SHP77 (cell line): ENCODE measurements around the gene EBF4.
"Not testable (repeated sequence)": the region's sequence is repeated elsewhere in the genome, so short reads cannot be mapped to it uniquely, and the experiment has no call there.

Source experiments
- DNase-seq, 2 experiments: peaks; one replicate each; lab custom pipeline; 2025; lab: John Stamatoyannopoulos, UW

EBF4 gene

DNA sequence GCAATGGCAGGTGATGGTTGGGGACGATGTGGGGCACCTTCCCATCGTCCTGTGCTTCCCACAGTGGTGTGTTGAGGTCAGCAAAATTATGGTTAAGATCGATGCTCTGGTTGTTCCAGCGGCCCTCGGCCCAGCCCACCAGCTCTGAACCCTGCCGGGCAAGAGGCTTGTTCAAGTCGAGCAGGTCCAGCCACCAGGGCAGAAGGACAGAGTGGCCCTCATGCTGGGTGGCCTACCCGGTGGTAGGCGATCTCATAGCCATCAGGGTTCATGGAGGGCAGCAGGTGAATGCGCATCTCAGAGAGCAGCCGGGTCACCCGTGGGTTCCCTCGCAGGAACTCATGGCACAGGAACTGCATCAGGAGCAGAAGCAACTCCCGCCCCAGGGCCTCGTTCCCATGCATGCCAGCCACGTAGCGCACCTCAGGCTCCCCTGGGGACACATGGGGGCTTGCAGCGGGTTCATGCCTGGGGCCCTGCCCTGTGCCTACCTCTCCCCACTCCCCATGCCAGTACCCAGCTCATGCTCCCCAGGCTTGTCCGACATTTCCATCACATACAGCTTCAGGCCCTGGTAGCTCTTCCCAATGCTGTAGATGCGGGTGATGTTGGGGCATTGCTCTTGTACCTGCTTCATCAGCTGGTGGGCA is 103.6 kb downstream of the EBF4 start:
- no peak for DNase-seq

DNA sequence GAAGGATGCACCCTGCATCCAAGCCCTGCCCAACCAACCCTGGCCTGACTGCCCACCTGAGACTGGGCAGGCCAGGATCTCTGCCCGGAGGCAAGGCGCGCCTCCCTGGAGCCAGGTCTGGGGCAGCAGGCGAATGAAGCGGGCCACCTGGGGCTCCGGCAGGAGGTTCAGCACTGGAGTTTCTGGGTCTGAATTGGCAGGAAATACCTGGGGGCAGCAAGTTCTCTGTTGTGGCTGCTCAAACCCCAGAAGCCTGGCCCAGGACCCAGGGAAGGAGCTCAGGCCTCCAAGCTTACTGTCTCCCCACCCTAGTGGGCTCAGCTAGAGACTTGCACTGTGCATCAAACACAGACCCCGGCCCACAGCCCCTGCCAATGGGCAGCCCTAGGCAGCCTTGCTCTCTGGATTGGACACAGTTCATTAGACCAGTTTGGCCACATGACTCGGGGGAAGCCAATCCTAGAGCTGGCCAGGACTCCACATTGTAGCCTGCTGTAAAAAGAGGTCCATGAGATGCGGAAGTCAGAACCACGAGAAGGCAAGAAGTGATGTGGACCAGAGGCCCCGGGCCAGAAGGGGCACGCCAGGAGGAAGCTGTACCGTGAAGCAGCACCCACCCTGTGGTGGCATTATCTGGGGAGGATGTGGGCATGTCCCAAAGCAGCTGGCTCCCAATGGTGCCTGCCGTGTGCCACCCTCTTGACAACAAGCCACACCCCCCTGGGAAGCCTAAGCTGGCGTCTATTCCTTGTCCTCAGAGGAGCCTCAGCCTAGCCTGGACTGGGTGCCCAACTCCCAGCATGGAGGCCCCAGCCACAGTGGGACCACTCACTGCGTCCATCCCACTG is 104.8 kb downstream of the EBF4 start:
- no peak for DNase-seq

DNA sequence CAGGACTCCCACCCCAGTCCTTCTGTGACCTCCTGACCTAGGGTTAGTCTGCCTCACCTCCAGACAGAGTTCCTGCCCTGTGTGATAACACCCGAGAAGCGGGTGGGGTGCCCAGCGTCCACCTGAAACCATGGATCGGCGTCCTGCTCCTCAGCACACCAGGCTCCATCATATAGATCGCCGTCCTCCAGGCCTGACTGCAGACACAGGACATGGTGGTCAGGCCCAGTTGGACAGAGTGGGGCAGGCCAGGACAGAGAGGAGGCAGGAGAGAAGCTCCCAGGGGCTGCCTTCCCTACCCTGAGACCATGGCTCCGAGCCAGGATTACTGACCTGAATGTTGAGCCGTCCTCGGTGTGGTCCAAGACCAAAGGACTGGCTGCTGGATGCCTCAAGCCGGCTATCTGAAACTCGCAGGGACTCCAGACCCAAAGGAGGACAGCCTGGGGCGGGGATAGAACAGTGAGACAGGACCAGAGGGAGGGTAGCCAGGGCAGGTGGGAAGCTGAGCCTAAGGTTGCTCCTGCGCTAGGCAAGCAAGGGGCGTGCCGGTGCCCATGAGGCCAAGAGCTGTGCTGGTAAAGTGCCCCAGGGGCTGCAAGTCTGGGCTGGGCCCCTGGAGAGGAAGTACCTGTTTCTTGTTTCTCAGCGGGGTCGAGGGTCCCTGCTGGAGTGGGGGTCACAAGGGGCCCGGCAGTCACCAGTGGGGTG is 105.7 kb downstream of the EBF4 start:
- DNase-seq: no peak

DNA sequence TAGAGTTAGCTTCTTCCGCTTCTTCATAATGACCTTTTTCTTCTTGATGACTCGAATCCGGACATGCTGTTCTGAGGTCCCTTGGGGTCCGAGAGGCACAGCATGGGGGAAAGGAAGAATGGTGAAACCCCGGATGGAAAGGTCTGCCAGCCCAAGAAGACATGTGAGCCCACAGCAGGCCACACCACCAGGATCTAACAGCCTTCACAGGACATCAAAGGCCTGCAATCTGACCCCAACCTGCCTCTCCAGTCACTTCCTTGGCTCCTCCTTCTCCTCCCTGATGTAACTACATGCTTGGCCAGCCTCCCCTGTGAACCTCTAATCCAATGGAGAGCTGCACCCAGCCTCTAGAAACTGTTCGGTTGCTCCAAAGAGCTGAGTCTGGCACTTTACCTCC is 106.2 kb downstream of the EBF4 start:
- DNase-seq: no peak

DNA sequence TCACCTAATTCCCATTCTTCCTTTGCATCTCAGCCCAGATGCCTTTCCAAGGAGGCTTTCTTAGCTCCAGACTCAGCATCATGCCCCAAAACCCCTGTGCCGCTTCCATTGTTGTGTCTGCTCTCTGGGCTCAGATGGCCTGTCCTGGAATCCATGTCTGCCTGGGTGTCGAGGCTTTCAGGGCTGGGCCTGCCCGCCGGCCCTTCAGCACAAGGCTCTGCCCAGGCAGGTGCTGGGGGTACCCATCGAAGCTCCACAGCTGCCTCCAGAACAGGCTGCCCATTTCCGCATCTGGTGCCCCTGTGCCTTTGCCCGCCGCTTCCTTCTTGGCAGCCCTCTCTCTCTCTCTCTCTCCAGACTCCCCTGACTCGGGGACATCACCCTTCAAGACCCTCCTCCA is 106.7 kb downstream of the EBF4 start:
- no peak for DNase-seq

DNA sequence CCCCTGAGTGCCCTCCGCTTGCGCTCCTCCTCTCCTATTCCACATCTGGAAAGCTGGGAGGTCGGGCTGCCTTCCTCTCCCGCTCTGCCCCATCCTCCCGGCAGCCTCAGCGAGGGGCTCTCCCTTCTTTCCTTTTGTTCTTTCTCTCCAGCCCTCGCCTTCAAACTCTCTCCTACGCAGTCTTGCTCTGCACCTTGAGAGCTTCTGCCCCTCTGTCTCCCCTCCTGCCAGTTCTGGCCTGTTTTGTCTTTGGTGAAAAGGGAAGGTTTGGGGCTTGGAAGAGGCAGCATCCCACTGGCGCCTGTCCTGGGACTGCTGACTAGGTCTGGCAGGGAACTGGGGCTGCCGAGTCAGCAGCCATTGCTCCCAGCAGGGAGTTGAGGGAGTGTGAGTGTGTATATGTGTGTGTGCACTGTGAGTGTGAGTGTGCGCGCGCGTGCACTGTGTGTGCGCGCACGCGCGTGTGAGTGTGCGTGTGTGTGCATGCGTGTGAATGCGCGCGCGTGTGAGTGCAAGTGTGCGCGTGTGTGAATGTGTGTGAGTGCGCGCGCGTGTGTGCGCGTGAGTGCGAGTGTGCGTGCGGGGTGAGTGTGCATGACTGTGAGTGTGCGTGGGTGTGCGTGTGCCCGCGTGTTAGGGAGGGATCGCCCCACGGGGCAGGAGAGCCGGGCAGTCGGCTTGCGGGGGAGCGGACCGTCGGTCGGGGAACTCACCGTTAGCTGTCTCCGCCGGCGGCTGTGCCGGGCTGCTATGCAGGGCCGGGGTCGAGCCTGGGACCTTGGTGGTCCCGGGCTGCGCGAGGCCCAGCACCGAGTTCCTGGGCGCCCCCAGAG is 107.3 kb downstream of the EBF4 start:
- DNase-seq: no peak

DNA sequence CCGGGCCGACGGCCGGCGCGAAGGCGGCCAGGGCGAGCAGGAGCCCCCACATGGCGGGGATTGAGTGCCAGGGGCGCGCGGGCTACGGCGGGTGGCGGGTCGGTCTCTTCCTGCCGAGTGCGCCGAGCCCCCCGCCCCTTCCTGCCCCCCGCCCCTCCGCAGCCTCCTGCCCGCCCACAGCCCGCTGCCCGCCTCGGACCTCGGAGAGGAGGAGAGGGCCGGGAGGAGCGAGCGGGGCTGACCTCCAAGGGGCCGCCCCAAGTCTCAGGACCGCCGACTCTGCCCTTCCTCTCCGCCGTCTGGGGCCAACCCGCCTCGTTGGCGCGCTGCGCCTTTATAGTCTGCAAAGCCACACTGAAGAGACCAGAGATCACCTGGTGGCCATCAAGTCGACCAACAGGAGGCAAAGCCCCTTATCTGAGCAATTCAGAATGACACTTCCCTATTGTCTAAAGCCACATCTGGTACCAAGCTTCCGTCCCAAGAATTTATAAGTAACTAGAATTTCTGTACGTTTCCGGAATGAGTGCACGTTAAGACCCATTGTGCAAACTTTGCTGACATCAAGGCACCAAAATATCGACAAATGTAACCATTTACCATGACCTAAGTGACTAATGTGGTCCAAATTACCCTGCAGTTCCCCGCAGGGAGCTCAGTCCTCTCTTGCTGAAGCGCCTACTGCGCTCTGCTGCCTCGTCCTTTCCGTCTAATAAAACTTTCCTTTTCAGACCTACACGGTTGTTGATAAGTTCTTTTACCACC is 108.1 kb downstream of the EBF4 start, which contains the start of gene CPXM1:
CPXM1 (minus strand) TSS at position 107 of the 765 bp plus-strand sequence; CDS start at position 52, 55 bp downstream.
- no peak for DNase-seq

DNA sequence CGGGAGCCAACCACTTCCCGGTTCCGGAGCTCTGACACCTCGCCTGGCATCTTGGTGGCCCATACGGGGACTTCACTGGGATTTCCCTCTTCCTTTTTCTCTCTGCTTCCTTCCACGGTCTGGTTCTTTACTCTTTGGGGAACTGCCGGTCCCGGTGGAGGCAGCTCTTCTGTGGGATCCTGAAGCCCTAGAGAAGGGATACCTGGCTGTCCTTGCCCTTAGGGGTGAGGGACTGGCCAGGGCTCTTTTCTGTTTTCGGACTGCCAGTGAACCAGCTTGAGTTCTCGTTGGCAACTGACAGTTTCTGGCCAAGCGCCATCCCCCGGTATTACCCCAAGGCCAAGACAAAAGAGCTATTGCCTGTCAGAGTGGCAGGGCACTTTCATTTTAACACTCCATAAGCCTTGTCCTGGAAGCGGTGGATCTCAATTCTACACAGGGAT is 108.7 kb downstream of the EBF4 start:
- no peak for DNase-seq

DNA sequence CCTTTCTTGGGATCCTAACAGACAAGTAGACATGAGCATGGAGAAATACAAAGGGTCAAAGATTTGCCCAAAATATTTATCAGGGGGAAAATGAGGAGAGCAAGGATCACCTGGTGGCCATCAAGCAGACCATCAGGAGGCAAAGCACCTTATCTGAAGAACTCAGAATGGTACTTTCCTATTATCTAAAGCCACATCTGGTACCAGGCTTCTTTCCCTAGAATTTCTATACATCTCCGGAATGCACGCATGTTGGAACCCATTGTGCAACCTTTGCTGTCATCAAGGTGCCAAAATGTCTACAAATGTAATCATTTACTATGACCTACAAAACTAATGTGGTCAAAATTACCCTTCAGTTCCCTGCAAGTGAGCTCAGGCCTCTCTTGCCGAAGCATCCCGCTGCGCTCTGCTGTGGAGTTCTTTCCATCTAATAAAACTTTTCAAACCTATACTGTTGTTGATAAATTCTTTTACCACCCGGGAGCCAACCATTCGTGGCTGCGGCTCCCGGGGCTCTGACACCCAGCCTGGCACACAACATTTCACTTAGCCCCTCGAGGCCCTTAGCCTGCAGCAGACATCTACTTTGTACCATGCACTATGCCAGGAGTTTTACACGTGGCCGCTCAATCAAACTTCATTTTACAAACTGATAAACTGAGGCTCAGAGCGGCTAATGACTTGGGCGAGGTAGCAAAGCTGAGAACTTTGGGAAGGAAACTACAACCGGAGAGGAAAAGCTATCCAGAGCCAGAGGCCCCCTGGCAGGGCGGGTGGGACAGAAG is 111.7 kb downstream of the EBF4 start:
- no peak for DNase-seq

DNA sequence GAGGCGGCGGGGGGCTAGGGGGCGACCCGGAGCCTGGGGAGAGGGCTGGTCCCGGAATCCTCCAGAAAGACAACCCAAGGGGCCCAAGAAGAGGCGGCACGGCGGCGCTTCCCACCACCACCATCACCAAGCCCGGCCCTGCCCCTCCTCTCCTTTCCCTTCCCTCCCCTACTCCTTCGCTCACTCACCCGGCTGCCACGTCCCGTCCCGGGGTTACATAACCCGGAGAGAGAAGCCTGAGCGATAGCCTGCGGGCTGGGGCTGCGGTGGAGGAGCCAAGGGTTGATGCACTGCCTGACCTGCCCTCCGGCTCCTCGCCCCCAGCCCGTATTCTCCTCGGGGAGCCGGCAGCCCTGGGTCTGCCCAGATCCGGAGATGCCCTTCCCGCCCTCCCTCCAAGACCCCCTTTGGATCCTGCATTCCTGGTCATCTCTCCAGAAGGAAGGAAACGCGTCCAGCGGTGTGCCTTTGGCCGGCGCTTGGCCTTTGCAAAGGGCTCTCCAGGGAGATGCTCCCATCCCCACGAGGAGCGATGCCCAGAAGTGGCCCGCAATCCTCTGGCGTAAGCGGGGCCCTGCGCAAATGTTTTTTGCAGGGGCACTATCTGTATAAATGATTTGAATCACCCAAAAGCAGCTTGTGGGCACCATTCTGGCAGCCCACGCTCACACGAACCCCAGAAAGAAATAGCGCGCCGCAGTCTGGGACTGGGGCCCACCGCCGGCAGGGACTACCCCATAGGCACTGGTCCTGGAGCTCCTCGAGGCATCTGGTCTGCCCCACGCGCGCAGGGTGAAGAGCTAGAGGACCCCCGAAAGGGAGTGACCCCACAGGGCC is 112.5 kb downstream of the EBF4 start:
- no peak for DNase-seq

DNA sequence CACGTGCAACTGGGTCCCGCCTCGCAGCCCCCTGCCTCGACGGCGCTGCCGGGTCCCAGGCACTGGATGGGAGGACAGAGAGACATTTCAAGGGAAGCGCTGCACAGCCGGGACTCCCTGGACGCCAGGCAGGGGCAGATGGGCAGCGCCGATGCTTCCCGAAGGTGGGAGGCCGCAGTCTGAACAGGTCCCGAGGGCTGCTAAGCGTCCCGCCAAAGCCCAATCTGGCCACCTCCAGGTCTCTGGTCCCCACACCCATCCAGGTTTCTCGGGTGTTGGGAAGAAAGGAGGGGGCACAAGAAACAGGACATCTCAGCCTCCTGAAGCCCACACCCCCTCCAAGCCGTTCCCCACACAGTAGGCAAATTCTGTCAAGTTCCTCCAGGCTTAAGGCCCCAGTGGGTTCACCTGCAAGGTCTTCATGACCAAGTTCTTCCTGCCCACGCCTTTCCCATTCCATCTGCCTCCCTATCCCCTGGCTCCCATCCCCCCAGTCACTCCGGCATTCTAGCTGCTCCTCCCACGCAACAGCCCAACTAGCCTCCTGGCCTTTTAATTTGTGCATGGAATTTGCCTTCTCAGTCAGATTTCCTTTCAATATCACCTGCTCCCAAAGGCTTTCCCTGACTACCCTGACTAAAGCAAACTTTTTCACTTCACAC is 113.2 kb downstream of the EBF4 start:
- DNase-seq: no peak

DNA sequence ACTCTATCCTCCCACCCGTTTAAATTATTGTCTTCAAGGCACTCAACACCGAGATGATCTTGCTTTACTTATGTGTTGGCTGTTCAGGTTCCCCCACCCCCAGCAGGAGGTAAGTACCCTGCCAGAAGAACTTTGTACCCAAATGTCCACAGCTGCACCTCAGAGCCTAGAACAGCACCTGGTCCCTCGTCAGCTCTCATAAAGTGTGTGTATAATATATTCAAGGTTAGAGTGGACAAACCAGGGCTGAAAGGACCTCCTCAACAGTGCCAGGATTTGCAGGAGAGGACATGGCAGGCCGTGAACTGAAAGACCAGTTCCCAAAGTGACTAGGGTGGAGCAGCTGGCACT is 113.7 kb downstream of the EBF4 start:
- no peak for DNase-seq

DNA sequence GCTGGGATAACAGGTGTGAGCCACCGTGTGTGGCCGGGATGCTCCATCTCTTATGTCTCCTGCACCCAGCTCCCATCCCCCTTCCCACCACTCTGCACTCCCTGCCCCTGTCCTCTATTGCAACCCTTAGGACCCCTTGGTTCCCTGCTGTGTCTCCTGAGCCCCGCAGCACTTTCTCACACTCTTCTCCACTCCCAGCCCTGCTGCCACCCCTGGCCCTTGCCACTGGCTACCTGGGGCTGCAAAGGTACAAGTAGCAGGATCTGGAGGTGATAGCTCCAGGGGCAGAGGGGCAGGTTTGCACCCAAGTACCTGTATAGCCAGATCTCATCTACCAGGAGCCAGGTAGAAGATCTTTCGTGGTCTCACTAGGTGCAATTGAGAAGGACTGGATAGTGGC is 114.4 kb downstream of the EBF4 start:
- DNase-seq: no peak

DNA sequence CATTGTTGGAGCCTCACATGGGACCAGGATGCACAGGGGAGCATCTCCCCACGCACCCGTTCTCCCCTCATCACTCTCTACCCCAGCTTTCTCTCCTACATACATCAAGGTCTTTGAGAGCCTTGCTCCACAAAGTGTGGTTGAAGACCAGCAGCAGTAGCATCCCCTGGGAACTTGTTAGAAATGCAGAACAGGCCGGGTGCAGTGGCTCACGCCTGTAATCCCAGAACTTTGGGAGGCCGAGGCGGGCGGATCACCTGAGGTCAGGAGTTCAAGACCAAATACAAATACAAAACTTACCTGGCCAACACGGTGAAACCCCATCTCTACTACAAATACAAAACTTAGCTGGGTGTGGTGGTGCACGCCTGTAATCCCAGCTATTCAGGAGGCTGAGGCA is 115.3 kb downstream of the EBF4 start:
- DNase-seq: not testable (repeated sequence)

DNA sequence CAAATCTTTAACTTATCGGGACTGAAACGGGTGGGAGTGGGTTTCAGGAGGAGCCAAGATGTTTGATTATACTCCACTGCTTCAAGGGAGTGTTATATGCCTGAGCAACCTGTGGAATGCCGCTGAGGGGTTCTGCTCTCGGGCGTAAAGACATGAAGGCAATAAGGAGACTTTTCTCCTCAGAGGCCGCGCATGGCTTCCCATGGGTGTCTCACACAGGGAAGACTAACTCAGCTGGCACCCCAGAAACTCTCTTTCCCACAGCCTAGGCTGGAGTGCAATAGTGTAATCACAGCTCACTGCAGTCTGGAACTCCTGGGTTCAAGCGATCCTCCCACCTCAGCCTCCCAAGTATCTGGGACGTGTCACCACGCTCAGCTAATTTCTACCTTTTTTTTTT is 117.1 kb downstream of the EBF4 start:
- DNase-seq: no peak
